ENCODE measurements around the gene WNT3A.

The WNT3A gene

DNA sequence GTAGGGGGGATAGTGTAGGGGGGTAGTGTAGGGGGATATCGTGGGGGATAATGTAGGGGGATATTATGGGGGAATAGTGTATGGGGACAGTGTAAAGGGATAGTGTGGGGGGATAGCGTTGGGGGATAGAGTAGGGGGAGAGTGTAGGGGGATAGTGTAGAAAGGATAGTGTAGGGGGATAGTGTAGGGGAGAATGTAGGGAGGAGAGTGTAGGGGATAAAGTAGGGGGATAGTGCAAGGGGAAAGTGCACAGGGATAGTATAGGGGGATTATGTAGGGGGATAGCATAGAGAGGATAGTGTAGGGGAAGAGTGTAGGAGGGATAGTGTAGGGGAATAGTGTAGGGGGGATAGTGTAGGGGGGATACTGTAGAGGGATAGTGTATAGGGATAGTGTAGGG, 63.4 kb downstream of the WNT3A start:
- no peak for DNase-seq (ENCODE audit: low read depth in 2 of 2)

DNA sequence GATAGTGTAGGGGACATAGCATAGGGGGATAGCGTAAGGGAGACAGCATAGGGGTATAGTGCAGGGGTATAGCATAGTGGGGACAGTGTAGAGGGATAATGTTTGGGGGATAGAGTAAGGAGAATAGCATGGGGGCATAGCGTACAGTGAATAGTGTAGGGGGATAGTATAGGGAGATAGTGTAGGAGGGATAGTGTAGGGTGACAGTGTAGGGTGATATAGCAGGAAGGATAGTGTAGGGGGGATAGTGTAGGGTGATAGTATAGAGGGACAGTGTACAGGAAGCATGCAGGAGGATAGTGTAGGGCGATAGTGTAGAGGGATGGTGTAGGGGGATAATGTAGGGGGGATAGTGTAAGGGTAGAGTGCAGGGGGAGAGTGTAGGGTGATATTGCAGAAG, 64.1 kb downstream of the WNT3A start:
- DNase-seq (ENCODE audit: low read depth in 2 of 2), result no peak

DNA sequence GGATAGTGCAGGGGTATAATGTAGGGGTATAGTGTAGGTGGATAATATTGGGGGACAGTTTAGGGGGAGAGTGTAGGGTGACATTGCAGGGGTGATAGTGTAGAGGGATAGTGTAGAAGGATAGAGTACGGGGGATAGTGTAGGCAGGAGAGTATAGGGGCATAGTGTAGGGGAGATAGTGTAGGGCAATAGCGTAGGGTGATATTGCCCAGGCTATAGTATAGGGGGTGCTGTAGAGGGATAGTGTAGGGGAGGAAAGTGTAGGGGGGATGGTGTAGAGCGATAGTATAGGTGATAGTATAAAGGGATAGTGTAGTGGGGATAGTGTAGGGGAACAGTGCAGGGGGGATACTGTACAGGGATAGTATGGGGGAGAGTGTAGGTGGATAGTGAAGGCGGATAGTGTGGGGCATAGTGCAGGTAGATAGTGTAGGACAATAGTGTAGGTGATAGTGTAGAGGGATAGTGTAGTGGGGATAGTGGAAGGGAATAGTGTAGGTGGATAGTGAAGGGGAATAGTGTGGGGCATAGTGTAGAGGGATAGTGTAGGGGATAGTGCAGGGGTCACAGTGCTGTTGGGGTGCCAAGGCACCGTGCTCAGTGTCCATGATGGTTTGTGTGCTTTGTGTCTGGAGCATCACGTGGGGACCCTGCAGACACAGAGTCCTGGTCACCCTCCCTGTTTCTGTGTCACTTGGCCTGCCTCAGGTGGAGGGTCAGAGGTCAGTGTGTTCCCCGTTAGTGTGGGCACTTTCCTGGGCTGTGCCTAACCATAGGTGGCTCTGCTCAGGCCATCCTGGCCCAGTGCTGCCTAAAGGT, 65.2 kb downstream of the WNT3A start:
- no peak for DNase-seq (ENCODE audit: low read depth in 2 of 2)

DNA sequence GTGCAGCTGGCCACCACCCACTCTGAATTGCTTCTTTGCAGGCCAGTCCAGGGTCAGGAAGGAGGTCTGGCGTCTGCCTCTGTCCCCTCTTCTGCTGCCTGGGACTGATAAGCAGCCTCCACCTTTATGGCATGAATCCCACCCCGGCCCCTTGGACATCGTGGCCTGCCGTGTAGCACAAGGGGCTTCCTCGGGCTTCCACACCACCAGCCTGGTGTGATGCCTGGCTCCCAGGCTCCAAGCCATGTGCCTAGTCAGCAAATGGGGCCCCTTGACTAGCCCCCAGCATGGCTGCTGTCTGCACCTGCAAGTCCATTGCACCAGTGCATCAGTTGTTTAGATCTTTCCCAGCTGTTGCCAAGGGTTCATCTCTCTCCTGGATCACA, 65.9 kb downstream of the WNT3A start:
- DNase-seq (ENCODE audit: low read depth in 2 of 2), result no peak

DNA sequence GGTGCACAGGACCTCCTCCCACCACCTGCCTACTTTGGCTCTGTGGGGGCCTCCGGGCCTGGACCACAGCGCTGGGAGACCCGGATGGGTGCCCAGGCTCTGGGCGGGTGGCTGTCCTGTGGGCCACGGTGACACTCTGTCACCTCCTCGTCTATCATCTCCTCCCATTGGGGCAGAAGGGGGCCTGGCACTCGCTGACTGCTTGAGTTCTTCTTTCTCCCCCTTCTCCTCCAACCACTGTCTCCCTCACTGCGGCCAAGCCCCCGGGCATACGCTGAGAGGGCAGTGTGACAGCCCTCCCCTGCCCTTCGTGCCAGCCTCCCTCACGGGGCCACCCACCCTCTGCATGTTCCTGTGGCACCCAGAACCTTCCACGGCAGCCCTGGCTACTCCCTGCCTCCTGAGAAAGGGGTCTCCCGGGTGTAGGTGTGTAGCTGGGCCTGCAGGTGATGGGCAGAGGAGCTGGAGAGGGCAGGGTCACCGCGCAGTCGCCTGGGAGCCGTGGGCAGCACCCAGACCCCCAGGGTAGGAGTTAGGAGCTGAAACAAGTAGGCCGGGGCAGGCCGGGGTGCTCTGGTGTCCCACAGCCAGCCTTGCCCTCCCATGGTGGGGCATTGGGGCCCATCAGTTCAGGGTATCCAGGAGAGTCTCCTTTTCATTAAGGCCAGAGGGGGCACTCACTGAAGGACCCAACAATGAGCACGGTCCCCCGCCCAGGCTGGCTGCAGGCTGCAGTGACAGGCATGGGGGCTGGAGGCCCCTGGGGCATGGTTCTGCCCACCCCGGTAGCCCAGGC, 66.5 kb downstream of the WNT3A start:
- DNase-seq (ENCODE audit: low read depth in 2 of 2), result no peak

DNA sequence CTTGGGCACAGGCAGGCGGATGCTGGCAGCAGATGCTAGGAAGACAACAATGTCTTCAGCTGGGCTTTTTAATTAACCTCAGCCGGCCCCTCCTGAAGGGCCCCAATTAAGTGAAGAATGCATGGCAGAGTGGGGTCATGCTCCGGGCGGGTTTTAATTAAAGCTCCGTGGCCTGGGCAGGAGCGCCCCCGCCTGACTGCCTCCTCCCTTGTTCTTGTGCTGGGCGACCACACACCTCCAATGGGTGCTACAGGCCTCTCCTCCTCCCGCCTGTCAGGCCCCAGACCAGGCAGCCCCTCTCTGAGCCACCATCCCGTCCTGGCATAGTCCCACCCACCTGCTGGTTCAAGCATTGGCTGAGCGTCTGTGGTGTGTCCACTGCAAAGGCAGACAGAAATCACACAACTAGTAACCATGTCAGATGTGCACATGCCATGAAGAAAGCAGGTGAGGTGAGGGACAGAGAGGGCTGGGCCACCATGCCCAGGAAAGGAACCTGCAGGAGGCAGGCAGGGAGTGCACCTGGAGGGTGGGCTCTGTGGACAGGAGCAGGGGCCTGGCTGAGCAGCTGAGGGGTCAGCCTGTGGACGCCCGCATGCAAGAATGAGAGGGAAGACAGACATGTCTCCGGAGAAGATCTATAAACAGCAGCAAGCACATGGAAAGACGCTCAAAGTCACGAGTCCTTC, 67.2 kb downstream of the WNT3A start:
- no peak for DNase-seq (ENCODE audit: low read depth in 2 of 2)

DNA sequence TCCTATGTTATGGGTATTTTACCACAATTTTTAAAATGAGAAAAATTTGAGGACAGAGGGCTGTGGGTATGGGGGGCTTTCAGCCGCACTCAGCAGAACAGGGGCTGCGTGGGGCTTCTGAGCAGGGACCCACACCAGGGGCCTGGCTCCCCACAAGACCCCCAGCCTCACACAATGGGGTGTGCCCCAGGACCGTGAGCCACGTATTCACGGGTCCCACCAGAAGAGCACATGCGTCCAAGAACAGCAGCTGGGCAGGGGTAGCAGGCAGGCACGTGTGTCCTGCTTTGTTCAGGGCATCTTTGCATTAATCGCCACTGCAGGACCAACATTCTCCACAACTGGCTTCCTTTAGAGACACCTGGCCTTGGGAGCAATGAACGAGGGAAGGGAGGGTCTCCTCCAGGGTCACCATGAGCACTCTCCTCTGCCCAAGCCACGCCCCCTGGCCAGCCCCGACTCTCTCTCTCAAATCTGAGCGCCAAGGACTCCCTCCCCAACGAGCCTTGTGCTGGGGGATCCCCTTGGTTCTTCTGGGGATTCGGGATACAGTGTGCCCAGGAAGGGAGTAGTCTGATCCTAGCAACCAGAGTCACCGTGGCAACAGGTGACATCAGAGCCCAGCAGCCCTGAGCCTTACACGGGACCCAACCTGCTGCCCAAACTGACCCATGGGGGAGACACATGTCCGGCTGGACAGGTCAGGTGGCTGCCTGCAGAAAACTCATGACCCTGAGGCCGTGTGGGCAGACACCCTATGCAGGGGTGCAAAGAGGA, 68.3 kb downstream of the WNT3A start:
- no peak for DNase-seq (ENCODE audit: low read depth in 2 of 2)

DNA sequence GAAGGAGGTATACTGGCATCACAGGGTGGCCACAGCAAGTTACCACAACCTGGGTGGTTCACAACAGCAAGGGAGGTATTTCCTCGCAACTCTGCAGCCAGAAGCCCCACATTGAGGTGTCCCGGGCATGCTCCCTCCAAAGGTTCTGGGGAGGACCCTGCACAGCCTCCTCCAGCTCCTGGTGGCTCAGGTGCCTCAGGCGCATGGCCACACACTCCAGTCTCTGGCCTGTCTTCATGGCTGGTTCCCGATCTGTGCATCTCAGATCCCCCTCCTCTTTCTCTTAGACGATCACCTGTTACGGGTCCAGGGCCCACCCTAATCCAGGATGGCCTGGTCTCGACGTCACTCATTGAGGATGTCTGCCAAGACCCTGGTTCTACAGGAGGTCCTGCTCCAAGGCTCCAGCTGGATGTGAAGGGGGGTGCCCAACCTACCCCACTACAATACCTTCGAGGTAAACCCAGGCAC, 69.0 kb downstream of the WNT3A start:
- no peak for DNase-seq (ENCODE audit: low read depth in 2 of 2)

DNA sequence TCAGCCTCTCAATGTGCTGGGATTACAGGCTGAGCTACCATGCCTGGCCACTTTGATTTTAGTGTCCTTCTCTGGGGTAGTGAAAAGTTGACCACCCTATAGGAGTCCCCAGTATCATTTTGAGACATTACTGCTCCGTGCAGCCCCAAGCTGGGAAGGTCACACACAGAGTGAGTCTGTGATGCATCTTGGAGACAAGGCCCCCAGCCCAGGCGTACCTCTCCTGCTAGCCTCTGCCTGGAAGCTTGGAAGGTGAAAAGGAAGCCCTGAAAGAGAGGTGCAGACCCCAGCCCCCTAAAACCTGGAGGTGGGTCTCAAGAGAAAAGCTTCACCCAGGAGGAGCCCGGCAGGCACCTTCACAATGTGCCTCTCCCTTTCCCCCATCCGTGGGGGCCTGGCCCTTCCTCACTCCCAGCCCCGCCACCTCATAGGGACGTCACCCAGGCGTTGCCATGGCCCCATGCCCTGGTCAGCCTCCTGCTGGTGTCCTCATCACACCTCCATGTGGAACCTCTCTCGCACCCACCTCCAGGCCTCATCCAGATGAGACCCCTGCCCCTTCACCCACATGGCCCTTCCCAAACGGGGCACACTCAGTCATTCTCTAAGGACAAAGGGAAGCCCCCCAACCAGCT, 70.1 kb downstream of the WNT3A start:
- DNase-seq (ENCODE audit: low read depth in 2 of 2), result no peak

DNA sequence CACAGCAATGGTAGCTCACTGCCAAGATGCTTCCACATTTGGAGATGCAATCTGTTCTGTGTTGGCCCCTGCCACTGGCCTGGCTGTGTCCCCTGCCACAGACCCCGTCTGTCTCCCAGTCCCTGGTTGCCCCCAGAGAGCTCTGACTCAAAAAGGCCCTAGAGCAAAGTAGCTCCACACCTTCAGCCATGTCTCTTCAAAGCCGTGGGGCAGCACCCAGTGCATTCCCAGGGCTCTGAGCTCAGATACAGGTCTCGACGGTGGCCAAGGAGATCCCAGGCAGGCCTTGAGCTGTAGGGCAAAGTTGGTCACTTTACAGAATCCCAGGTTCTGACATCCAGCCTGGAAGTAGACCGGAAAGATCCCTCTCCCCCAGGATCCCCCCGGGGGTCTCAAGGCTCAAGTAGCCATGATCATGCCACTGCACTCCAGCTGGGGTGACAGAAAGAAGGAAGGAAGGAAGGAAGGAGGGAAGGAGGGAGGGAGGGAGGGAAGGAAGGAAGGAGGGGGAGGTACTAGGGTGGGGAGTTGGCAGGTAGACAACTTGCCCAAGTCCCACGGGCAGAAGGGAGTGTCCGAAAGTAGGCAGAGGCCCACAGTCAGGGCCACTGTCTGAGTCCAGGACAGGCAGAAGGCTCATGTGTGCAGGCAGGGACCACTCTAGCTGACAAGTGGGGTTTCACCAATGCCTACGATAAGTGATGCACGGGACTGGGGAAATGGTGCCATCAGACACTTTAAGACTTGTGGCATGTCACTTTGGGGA, 71.0 kb downstream of the WNT3A start:
- no peak for DNase-seq (ENCODE audit: low read depth in 2 of 2)

DNA sequence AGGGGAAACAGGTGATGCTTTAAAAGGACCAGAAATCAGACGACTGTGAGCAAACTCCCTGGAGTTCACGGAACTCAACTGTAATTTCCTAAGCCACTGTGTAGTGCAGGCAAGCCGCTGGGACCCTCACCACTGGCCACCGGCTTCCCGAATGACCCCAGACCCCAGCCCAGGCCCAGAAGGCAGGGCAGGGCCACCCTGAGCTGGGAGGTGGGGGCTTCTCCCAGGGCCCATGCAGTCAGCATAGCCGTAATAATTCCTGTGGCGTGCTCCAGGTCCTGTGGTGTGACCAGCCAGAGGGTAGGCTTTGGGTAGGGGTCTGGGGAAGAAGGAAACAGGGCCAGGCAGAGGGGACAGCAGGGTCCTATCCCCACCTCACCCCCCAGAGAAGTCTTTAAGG, 72.2 kb downstream of the WNT3A start:
- DNase-seq (ENCODE audit: low read depth in 2 of 2), result no peak

DNA sequence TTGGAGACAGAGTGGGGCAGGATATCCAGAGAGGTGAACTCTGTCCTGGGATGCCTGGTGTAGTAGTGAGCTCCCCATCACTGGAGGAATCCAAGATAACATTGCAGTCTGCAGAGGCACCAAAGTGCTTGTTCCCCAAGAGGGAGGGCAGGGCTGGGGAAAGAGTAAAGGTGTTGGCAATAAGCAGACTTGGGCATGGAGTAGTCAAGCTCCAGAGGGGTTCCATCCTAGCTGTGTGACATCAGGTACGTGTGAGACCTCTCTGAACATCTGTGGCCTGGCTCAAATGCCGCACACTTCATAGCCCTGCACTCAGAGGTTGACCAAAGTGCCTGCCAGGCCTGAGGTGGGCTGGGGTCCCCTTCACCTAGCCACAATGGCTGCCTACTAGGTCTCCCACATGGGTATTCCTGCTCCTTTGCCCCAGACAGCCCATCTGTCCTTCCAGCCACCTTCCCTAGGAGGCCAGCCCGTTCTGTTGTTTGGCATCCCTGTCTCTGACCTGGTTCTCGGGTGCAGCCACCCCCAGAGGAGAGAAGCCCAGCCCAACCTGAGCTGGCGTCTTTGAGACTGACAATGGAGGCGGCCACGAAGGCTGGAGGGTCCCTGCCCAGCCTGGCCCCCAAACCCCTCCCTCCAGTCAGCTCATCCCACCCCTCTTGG, 72.9 kb downstream of the WNT3A start:
- DNase-seq (ENCODE audit: low read depth in 2 of 2), result no peak

DNA sequence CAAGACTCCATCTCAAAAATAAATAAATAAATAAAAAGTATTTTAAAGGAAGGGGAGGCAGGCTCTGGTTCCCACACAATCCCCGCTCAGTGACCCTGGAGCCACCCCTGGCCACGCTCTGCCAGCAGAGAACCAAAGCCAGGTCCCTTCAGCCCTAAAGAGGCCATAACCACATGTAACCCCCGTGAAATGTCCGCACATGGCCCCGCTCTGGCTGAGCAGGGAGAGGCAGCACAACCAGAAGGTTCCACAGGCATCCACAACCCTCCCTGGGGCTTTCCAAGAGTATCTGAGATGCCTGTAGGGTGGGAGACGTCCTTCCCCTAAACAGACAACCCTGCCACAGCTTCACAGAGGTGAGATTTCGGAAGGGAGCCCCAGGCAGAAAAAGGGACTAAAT, 74.3 kb downstream of the WNT3A start:
- no peak for DNase-seq (ENCODE audit: low read depth in 2 of 2)

DNA sequence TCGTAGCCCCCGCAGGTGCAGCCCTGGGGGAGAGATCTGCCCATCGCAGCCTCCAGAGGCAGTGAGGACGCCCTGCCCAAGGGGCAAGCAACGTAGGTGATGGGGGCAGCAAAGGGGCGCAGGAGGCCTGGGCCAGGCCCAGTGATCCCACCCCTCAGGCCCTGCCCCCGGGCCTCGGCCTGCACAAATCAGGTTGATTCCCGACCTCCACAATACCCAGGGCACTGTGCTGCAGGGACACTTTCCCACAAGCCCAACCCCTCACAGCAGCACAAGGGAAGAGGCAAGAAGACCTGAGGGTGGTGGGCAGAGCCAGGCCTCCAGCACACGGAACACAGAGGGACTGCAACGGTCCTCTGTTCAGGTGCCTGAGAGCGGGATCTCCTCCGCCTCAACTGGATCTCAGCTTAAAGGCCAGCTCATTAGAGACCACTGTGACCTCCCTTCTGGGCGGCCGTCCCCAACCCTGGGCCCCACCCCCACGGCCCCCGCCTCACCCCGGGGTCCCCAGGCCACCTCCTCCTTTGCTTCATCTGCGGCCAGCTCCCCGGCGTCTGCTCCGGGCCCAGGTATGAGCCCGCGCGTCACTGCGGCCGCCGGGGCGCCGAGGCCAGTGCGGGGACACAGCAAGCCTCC, 74.9 kb downstream of the WNT3A start:
- DNase-seq (ENCODE audit: low read depth in 2 of 2), result no peak

DNA sequence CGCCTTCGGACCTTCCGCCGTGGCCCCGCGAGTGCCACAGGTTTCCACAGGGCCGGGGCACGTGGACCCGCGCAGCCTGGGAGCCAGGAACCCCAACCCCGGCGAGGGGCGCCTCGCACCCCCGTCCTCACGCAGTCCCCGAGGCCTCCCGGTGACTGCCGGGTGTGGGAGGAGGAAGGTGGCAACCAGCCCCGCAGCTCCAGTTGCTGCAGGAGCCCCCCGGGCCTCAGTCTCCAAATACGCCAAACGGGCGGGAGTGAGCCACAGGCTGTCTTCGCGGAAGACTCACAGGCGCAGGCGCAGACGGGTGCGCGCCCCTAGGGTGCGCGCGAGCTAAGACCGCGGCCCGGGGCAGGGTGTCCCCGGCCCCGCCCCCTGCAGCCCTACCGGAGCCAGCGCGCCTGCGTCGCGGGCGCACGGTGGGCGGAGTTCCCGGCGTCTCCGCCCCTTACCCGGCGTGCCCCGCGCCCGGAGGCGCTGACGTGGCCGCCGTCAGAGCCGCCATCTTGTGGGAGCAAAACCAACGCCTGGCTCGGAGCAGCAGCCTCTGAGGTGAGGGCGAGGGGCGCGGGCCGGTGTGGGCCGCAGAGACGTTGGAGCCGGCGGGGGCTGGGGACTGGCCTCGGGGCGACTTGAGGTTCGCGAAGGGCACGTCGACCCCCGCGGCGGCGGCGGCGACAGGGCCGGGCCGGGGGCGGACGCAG, 75.6 kb downstream of the WNT3A start, which contains the start of gene ARF1:
TSS of gene ARF1 (plus strand) at position 495 of the 704 bp plus-strand sequence. CDS start 14,407 bp downstream, outside the sequence.
- peak; percentile 89 to 90 for DNase-seq (ENCODE audit: low read depth in 2 of 2)

DNA sequence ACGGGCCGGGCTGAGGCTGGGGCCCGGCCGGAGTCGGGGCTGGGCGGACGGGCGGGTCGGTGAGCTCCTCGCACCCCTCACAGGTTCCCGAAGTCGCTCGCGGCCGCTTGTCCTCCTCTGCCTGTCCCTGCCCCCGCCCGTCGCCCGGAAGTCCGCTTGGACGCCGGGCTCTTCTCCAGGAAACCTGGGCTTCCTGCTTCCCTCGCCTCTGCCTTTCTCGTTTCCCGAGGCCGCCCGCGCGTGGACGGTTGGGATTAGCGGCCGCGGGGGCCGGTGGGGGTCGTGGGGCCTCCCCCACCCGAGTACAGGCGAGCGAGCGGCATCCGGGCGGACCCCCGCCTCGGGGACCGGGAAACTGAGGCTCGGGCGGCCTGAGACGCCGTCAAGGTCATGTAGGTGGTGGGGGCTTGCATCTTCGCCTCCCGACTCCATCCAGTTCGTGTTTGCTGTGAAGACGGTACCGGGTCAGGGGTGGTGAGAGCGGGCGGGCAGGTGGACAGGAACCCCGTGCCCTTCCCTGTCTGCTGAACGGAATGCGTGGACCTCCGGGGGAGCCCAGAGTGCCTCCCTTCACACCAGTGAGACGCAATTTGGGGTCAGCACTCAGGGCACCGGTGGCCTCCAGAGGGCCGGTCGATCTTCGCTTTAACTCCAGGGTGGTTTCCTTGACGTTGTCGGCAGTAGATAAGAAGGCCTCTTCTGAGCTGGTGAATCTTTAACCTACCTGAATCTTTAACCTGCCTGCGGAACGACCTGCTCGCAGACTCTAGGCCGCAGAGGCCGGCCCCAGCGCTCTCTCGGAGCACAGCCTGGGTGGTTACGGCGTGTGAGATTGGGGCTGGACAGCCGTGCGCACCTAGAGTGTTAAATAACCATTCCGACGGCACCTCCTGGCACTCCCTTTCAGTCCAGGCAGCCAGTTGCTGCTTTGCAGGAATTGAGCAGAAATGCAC, 76.4 kb downstream of the WNT3A start:
- DNase-seq (ENCODE audit: low read depth in 2 of 2), result no peak

DNA sequence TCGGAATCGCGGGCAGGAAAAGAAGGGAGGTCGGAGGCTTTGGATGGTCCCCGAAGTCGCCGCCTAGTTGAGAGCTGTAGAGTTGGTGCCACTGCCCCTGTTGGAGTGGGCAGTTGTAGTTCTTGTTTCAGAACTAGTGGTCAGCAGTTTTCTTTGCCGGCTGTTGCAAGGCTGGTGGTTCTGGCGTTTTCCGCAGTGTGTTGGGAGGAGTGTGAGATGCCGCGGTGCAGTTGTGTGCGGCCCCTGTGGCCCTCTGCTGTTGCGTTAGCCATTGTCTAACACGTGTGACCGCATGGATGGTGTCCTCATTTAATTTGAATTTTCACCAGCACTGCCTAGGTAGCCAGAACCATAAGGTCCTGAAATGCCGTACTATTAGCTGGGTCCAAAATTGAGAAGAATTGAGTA, 77.1 kb downstream of the WNT3A start:
- no peak for DNase-seq (ENCODE audit: low read depth in 2 of 2)

Data from stimulated activated CD8-positive, alpha-beta memory T cell treated with anti-CD3 and anti-CD28 coated beads, Interleukin-2, amount 100 ng/mL, for 1 hour (primary cell).